ENCODE data around the gene KIF18A. TPM values are rescaled to one million over a fixed set of nuclear protein-coding genes. Genes with fewer than 3 reads are reported as not detected.

Gene KIF18A
- total and polyA plus RNA-seq, 9 of the 15 experiments (the other 6 are each of a cell fraction or from before 2014, with no cell fraction given), result 15.1 to 36.1 (median 24.3) TPM

- TF ChIP-seq NFE2L1 (tag; IDR thresholded peaks at IDR 0.05; ENCODE audit: borderline replicate concordance, low read depth) (0 out of 2 replicates have a peak, but pooled peaks have one; percentile 3), LEF1 (IDR thresholded peaks at IDR 0.05) (no peak), ZNF717 (CRISPR knock-in tag; IDR thresholded peaks at IDR 0.05) (no peak), CTCF (IDR thresholded peaks at IDR 0.05 in 2 of 3, conservative IDR thresholded peaks at IDR 0.05 in 1 of 3; ENCODE audit: insufficient read depth in 2 of 3, low read depth in 1 of 3, low read length in 3 of 3) (no peak), BRF1 (IDR thresholded peaks at IDR 0.05; ENCODE audit: borderline replicate concordance, extremely low read depth, insufficient read length) (no peak), ZNF699 (CRISPR knock-in tag; IDR thresholded peaks at IDR 0.05; ENCODE audit: insufficient replicate concordance) (no peak), CHD4 (IDR thresholded peaks at IDR 0.05; ENCODE audit: insufficient read depth, insufficient replicate concordance, low read depth, low read length, poor library complexity, severe bottlenecking) (no peak), KLF6 (CRISPR knock-in tag; IDR thresholded peaks at IDR 0.05; ENCODE audit: borderline replicate concordance) (no peak), KAT8 (IDR thresholded peaks at IDR 0.05; ENCODE audit: low read depth) (no peak), ZC3H4 (CRISPR knock-in tag; IDR thresholded peaks at IDR 0.05; ENCODE audit: borderline replicate concordance) (peak; percentile 20; the same call in 1 of the 2 replicates), MBD1 (CRISPR knock-in tag; IDR thresholded peaks at IDR 0.05) (no peak), RBM22 (IDR thresholded peaks at IDR 0.05; ENCODE audit: low read depth, low read length, poor library complexity, severe bottlenecking) (peak; percentile 80), RNF219 (CRISPR knock-in tag; IDR thresholded peaks at IDR 0.05) (no peak), ZNF551 (CRISPR knock-in tag; IDR thresholded peaks at IDR 0.05) (no peak), VEZF1 (CRISPR knock-in tag; IDR thresholded peaks at IDR 0.05) (peak; percentile 46; the same call in 1 of the 2 replicates), ZZZ3 (IDR thresholded peaks at IDR 0.05) (peak; percentile 65; the same call in 1 of the 2 replicates)
These were observed at the start of gene KIF18A, which contains the start of gene METTL15 (continued) for GRCh38 chr11:28107750-28108618.

Data from K562 (cell line).